HCT116 (cell line): ENCODE results near the gene MTA1. TPM values are rescaled to one million over a fixed set of nuclear protein-coding genes. Genes with fewer than 3 reads are reported as not detected.

Experiments
- ATAC-seq: fragments of 200-7000 bp; cut with Tn5 transposase; 2 replicates; pipeline ENCODE4 v1.9.1; 2020; ENCODE audit warnings: mild to moderate bottlenecking, moderate library complexity
- BruUV-seq: library from RNA; stranded (reverse); fragments of 400-500 nt; replicated peaks from 2 replicates; lab custom pipeline; 2021; lab: Mats Ljungman, UMichigan
- CTCF ChIA-PET: fragments of 300-600 bp; sonication (Branson Sonifier 250); formaldehyde crosslinking; loops from one replicate; lab custom pipeline; 2021; ENCODE audit warnings: antibody characterized with exemption; lab: Charles Lee
- POLR2A ChIA-PET: fragments of 300-600, 350-600 bp; sonication (Branson Sonifier 250); formaldehyde crosslinking; loops from one replicate; lab custom pipeline; 2021; ENCODE audit warnings: antibody characterized with exemption; lab: Charles Lee
- RAD21 ChIA-PET, 2 experiments: fragments of 300-600 bp; sonication (Branson Sonifier 250); formaldehyde crosslinking; loops; one replicate each; lab custom pipeline; 2023; ENCODE audit warnings: low total read pairs in 2 of 2; ENCODE audit not compliant: uncharacterized antibody in 2 of 2, unreplicated experiment in 2 of 2, low non-redundant PET in 1 of 2; lab: Charles Lee
- DNase-seq: peaks from one replicate; pipeline ENCODE4 v3.0.0-alpha.2; 2010; ENCODE audit warnings: low read depth, low spot score
- H2AFZ ChIP-seq: fragments of 200-600 bp; shearing (Covaris generic), sonication (generic); 2 replicates; pipeline ENCODE4 v1.6.1; 2017; ENCODE audit warnings: low read depth, mixed run types, mixed read lengths, antibody characterized with exemption, low read length; ENCODE audit not compliant: poor library complexity, severe bottlenecking
- H3K27ac ChIP-seq: 2 replicates; pipeline ENCODE4 v1.5.1; 2012; ENCODE audit warnings: low read depth, low read length
- H3K27me3 ChIP-seq: fragments of 200-600 bp; sonication (generic); 2 replicates; pipeline ENCODE4 v1.6.1; 2016; ENCODE audit warnings: mixed run types, low read length, mixed read lengths; ENCODE audit not compliant: insufficient read depth
- H3K36me3 ChIP-seq, 2 experiments: fragments of 200-500 bp in 1 of 2; fragments of 200-600 bp in 1 of 2; sonication (Bioruptor generic) in 1 of 2; sonication (generic) in 1 of 2; 2 replicates each; pipeline versions ENCODE4 v1.5.1 to v1.6.1; 2014 to 2016; ENCODE audit warnings: low read length in 2 of 2, inconsistent platforms in 1 of 2, mixed read lengths in 1 of 2, mixed run types in 1 of 2; ENCODE audit not compliant: insufficient read depth in 2 of 2, control insufficient read depth in 1 of 2
- H3K4me1 ChIP-seq, 2 experiments: fragments of 200-600 bp in 1 of 2; sonication (generic) in 1 of 2; 2 replicates each; pipeline versions ENCODE4 v1.5.1 to v1.6.1; 2012 to 2017; ENCODE audit warnings: low read length in 2 of 2, inconsistent platforms in 1 of 2, mild to moderate bottlenecking in 1 of 2, mixed read lengths in 1 of 2, mixed run types in 1 of 2, moderate library complexity in 1 of 2; ENCODE audit not compliant: insufficient read depth in 2 of 2, control insufficient read depth in 1 of 2
- H3K4me2 ChIP-seq: fragments of 200-600 bp; sonication (generic); 2 replicates; pipeline ENCODE4 v1.6.1; 2017; ENCODE audit warnings: mixed run types, low read length, mixed read lengths
- H3K4me3 ChIP-seq, 2 experiments: fragments of 200-600 bp in 1 of 2; sonication (generic) in 1 of 2; replicated peaks in 1 of 2; 2 replicates each; pipeline ENCODE4 v1.5.1; 2011 to 2016; ENCODE audit warnings: low read length in 2 of 2, control low read depth in 1 of 2, low read depth in 1 of 2, mild to moderate bottlenecking in 1 of 2, mixed read lengths in 1 of 2, mixed run types in 1 of 2
- H3K79me2 ChIP-seq: fragments of 200-600 bp; sonication (generic); 2 replicates; pipeline ENCODE4 v1.6.1; 2017; ENCODE audit warnings: mild to moderate bottlenecking, mixed run types, low read length, moderate library complexity, mixed read lengths; ENCODE audit not compliant: insufficient read depth
- H3K9ac ChIP-seq: fragments of 200-600 bp; sonication (generic); 2 replicates; pipeline ENCODE4 v1.6.1; 2016; ENCODE audit warnings: low read length, mixed read lengths
- H3K9me2 ChIP-seq: fragments of 200-600 bp; sonication (generic), shearing (Covaris generic); 2 replicates; pipeline ENCODE4 v1.6.1; 2017; ENCODE audit warnings: mixed run types, mild to moderate bottlenecking, moderate library complexity; ENCODE audit not compliant: insufficient read depth
- H3K9me3 ChIP-seq, 2 experiments: fragments of 200-500 bp in 1 of 2; fragments of 200-600 bp in 1 of 2; sonication (Bioruptor generic) in 1 of 2; sonication (generic) in 1 of 2; 2 replicates each; pipeline ENCODE4 v1.6.1; 2014 to 2017; ENCODE audit warnings: low read length in 2 of 2, mixed read lengths in 2 of 2, inconsistent platforms in 1 of 2, low read depth in 1 of 2, mild to moderate bottlenecking in 1 of 2, mixed run types in 1 of 2, moderate library complexity in 1 of 2; ENCODE audit not compliant: control insufficient read depth in 1 of 2, insufficient read depth in 1 of 2
- H4K20me1 ChIP-seq: fragments of 200-600 bp; sonication (generic), shearing (Covaris generic); 2 replicates; pipeline ENCODE4 v1.6.1; 2017; ENCODE audit warnings: mixed run types, mild to moderate bottlenecking, moderate library complexity; ENCODE audit not compliant: insufficient read depth
- CEBPB ChIP-seq: IDR thresholded peaks from 2 replicates; pipeline ENCODE4 v1.6.1; 2012; ENCODE audit warnings: low read depth
- ELF1 ChIP-seq: IDR thresholded peaks from 2 replicates; pipeline ENCODE4 v1.6.1; 2012; ENCODE audit warnings: low read depth, borderline replicate concordance
- EZH2 ChIP-seq: fragments of 200-600 bp; sonication (generic); IDR thresholded peaks from 2 replicates; pipeline ENCODE4 v1.6.1; 2017; ENCODE audit warnings: antibody characterized with exemption, mixed run types
- EZH2phosphoT487 ChIP-seq: fragments of 200-600 bp; IDR thresholded peaks from 2 replicates; pipeline ENCODE4 v1.6.1; 2018; ENCODE audit warnings: antibody characterized with exemption, borderline replicate concordance
- FOSL1 ChIP-seq: IDR thresholded peaks from 2 replicates; pipeline ENCODE4 v1.6.1; 2012; ENCODE audit warnings: low read depth
- POLR2A ChIP-seq: IDR thresholded peaks from 2 replicates; pipeline ENCODE4 v1.7.0; 2011; ENCODE audit warnings: borderline replicate concordance; ENCODE audit not compliant: insufficient read depth, insufficient read length; ENCODE audit errors: extremely low read depth
- POLR2AphosphoS5 ChIP-seq: IDR thresholded peaks from 2 replicates; pipeline ENCODE4 v1.6.1; 2011; ENCODE audit warnings: mild to moderate bottlenecking, low read depth, low read length, moderate library complexity
- RAD21 ChIP-seq: IDR thresholded peaks from 2 replicates; pipeline ENCODE4 v1.6.1; 2012; ENCODE audit warnings: low read depth, mild to moderate bottlenecking
- REST ChIP-seq: IDR thresholded peaks from 2 replicates; pipeline ENCODE4 v1.6.1; 2012; ENCODE audit warnings: low read depth
- TCF7L2 ChIP-seq: IDR thresholded peaks from 2 replicates; pipeline ENCODE4 v1.7.0; 2011; ENCODE audit warnings: borderline replicate concordance, inconsistent platforms; ENCODE audit not compliant: insufficient read depth, insufficient read length; ENCODE audit errors: extremely low read depth
- YY1 ChIP-seq: IDR thresholded peaks from 2 replicates; pipeline ENCODE4 v1.6.1; 2011; ENCODE audit warnings: low read length, low read depth, moderate library complexity, mild to moderate bottlenecking; ENCODE audit not compliant: insufficient replicate concordance; ENCODE audit errors: extremely low read depth
- ZFX ChIP-seq: fragments of 450-650 bp; IDR thresholded peaks from 2 replicates; pipeline ENCODE4 v1.6.1; 2017
- ZNF274 ChIP-seq: fragments of 200-500 bp; sonication (Bioruptor generic); IDR thresholded peaks from 2 replicates; pipeline ENCODE4 v1.6.1; 2014; ENCODE audit warnings: mild to moderate bottlenecking, low read depth, low read length, inconsistent platforms
- intact Hi-C: fragments of 100-400 bp; cut with micrococcal nuclease; formaldehyde crosslinking; loops from 2 replicates; pipeline ENCODE4 v1.10.0; 2022
- total RNA-seq: library from RNA; stranded (reverse); gene quantifications from one replicate; pipeline ENCODE4 v1.2.1, GENCODE V29; 2021; ENCODE audit not compliant: unreplicated experiment
- TF ChIP-seq, protein P1 (sequence below): IDR thresholded peaks from 2 replicates; pipeline ENCODE4 v1.6.1; 2012
- TF ChIP-seq, protein P2 (sequence below), 3 experiments: fragments of 200-600 bp in 1 of 3; sonication (generic) in 1 of 3; IDR thresholded peaks in 2 of 3; conservative IDR thresholded peaks in 1 of 3; 2 replicates each; pipeline ENCODE4 v1.5.1; 2012 to 2017; ENCODE audit warnings: low read depth in 2 of 3, low read length in 2 of 3, antibody characterized with exemption in 1 of 3, borderline replicate concordance in 1 of 3, control low read depth in 1 of 3, mild to moderate bottlenecking in 1 of 3, mixed read lengths in 1 of 3, mixed run types in 1 of 3, moderate library complexity in 1 of 3; ENCODE audit not compliant: insufficient read depth in 1 of 3

The MTA1 gene
- total RNA-seq, 1 experiment from 2014 or later, result 229 TPM

GRCh38 chr14:105436891-105437722 is 17.5 kb downstream of the MTA1 start:
- DNase-seq (no peak), ATAC-seq (peak; percentile 36)
- RAD21 ChIA-PET, result no interaction called here
- H3K9me3 ChIP-seq, result no peaks in the 10 kb centered on the region
- peaks cover 6% of the 10 kb centered on the region; the same call in 1 of the 2 replicates for H4K20me1 ChIP-seq
- H3K9ac ChIP-seq, result no peak overlapping the region
- H3K9me2 ChIP-seq, result no peaks in the 10 kb centered on the region
- H2AFZ ChIP-seq, result no peak overlapping the region
- POLR2A ChIA-PET, result no interaction called here
- CTCF ChIA-PET, result no interaction called here
- H3K4me2 ChIP-seq, result no peak overlapping the region
- TF ChIP-seq ZFX, result no peak
- TF ChIP-seq, protein P1, sequence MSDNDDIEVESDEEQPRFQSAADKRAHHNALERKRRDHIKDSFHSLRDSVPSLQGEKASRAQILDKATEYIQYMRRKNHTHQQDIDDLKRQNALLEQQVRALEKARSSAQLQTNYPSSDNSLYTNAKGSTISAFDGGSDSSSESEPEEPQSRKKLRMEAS, result no peak
- no peak for TF ChIP-seq CEBPB
- no peak for TF ChIP-seq RAD21
- no peak for TF ChIP-seq YY1
- TF ChIP-seq POLR2A, result no peak
- TF ChIP-seq FOSL1, result no peak
- no peak for TF ChIP-seq REST
- TF ChIP-seq POLR2AphosphoS5, result no peak
- TF ChIP-seq EZH2, result no peak
- TF ChIP-seq TCF7L2, result no peak
- no peak for TF ChIP-seq ELF1
- TF ChIP-seq, protein P2, sequence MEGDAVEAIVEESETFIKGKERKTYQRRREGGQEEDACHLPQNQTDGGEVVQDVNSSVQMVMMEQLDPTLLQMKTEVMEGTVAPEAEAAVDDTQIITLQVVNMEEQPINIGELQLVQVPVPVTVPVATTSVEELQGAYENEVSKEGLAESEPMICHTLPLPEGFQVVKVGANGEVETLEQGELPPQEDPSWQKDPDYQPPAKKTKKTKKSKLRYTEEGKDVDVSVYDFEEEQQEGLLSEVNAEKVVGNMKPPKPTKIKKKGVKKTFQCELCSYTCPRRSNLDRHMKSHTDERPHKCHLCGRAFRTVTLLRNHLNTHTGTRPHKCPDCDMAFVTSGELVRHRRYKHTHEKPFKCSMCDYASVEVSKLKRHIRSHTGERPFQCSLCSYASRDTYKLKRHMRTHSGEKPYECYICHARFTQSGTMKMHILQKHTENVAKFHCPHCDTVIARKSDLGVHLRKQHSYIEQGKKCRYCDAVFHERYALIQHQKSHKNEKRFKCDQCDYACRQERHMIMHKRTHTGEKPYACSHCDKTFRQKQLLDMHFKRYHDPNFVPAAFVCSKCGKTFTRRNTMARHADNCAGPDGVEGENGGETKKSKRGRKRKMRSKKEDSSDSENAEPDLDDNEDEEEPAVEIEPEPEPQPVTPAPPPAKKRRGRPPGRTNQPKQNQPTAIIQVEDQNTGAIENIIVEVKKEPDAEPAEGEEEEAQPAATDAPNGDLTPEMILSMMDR (IDR thresholded peaks at IDR 0.05 in 2 of 3, conservative IDR thresholded peaks at IDR 0.05 in 1 of 3; ENCODE audit: borderline replicate concordance in 1 of 3, insufficient read depth in 1 of 3, low read depth in 2 of 3, low read length in 2 of 3), result no peak
- TF ChIP-seq ZNF274, result no peak
- TF ChIP-seq EZH2phosphoT487, result no peak
- peaks cover 80% of the 10 kb centered on the region for H3K79me2 ChIP-seq
- no TSS peak for BruUV-seq
- no peak overlapping the region for H3K27ac ChIP-seq
- peaks cover 8 to 10% of the 10 kb centered on the region in 2 experiments; a peak in 3 of 4 replicates for H3K36me3 ChIP-seq
- no peak overlapping the region for H3K4me3 ChIP-seq
- intact Hi-C loops, result no loop called here
- H3K27me3 ChIP-seq, result no peaks in the 10 kb centered on the region
- H3K4me1 ChIP-seq, result no peaks in the 10 kb centered on the region
